Airway epithelial cell (primary cell): ENCODE measurements around the gene SPDEF. TPM values are rescaled to one million over a fixed set of nuclear protein-coding genes. Genes with fewer than 3 reads are reported as not detected.

Experiments
- total RNA-seq: library from RNA; depleted of rRNA; stranded (reverse); fragments of >200 nt; gene quantifications from 2 replicates; pipeline ENCODE4 v1.2.3, GENCODE V29; 2015

SPDEF gene
- total RNA-seq = 21.0 and 23.6 TPM in 2 replicates

DNA sequence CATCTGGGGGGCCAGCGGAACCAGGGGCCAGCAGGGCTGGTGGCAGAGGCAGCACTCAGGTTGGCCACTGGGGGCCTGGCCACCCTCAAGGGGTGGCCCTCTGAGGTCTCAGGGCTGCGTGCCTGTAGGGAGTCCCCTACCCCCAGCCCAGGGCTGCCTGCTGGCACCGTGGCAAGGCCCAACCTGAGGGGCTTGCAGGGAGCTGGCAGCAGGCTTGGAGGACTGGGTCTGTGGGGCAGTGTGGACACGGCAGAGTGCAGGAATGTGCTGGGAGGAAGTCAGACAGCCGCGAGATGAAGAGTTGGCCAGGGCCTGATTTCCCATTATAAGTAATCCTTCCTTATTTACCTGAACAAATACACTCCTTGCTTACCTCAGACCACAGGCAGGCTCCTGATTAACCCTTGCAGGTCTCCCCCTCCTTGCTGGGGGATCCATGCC is at the start of gene SPDEF:
TSS of gene SPDEF (minus strand) at position 299 of the 441 bp plus-strand sequence. CDS start 11,874 bp downstream, outside the sequence.

Other genes starting within 250 kb of the SPDEF start
- 17.1 and 21.1 TPM in 2 replicates for gene NUDT3, start 163.7 kb downstream of the SPDEF start, total RNA-seq
- gene RPS10, start 130.3 kb downstream of the SPDEF start, total RNA-seq = 4,178 and 5,351 TPM in 2 replicates
- gene PACSIN1, start 90.3 kb downstream of the SPDEF start, total RNA-seq = not detected in 2 replicates
- gene ILRUN, start 140.4 kb upstream of the SPDEF start, total RNA-seq = 34.1 and 37.7 TPM in 2 replicates
- 136 and 169 TPM in 2 replicates for gene SNRPC, start 201.2 kb upstream of the SPDEF start, total RNA-seq
- 3.3 and 5.6 TPM in 2 replicates for gene BLTP3A, start 235.8 kb upstream of the SPDEF start, total RNA-seq